HCT116 (cell line): ENCODE data around the gene RNF220. TPM values are rescaled to one million over a fixed set of nuclear protein-coding genes. Genes with fewer than 3 reads are reported as not detected.

Experiments used
- ATAC-seq: fragments of 200-7000 bp; cut with Tn5 transposase; 2 replicates; pipeline ENCODE4 v1.9.1; 2020; ENCODE audit warnings: mild to moderate bottlenecking, moderate library complexity
- BruUV-seq: library from RNA; stranded (reverse); fragments of 400-500 nt; replicated peaks from 2 replicates; lab custom pipeline; 2021; lab: Mats Ljungman, UMichigan
- CTCF ChIA-PET: fragments of 300-600 bp; sonication (Branson Sonifier 250); formaldehyde crosslinking; loops from one replicate; lab custom pipeline; 2021; ENCODE audit warnings: antibody characterized with exemption; lab: Charles Lee
- POLR2A ChIA-PET: fragments of 300-600, 350-600 bp; sonication (Branson Sonifier 250); formaldehyde crosslinking; loops from one replicate; lab custom pipeline; 2021; ENCODE audit warnings: antibody characterized with exemption; lab: Charles Lee
- RAD21 ChIA-PET, 2 experiments: fragments of 300-600 bp; sonication (Branson Sonifier 250); formaldehyde crosslinking; loops; one replicate each; lab custom pipeline; 2023; ENCODE audit warnings: low total read pairs in 2 of 2; ENCODE audit not compliant: uncharacterized antibody in 2 of 2, unreplicated experiment in 2 of 2, low non-redundant PET in 1 of 2; lab: Charles Lee
- DNase-seq: peaks from one replicate; pipeline ENCODE4 v3.0.0-alpha.2; 2010; ENCODE audit warnings: low read depth, low spot score
- H2AFZ ChIP-seq: fragments of 200-600 bp; shearing (Covaris generic), sonication (generic); 2 replicates; pipeline ENCODE4 v1.6.1; 2017; ENCODE audit warnings: low read depth, mixed run types, mixed read lengths, antibody characterized with exemption, low read length; ENCODE audit not compliant: poor library complexity, severe bottlenecking
- H3K27ac ChIP-seq: 2 replicates; pipeline ENCODE4 v1.5.1; 2012; ENCODE audit warnings: low read depth, low read length
- H3K27me3 ChIP-seq: fragments of 200-600 bp; sonication (generic); 2 replicates; pipeline ENCODE4 v1.6.1; 2016; ENCODE audit warnings: mixed run types, low read length, mixed read lengths; ENCODE audit not compliant: insufficient read depth
- H3K36me3 ChIP-seq, 2 experiments: fragments of 200-500 bp in 1 of 2; fragments of 200-600 bp in 1 of 2; sonication (Bioruptor generic) in 1 of 2; sonication (generic) in 1 of 2; 2 replicates each; pipeline versions ENCODE4 v1.5.1 to v1.6.1; 2014 to 2016; ENCODE audit warnings: low read length in 2 of 2, inconsistent platforms in 1 of 2, mixed read lengths in 1 of 2, mixed run types in 1 of 2; ENCODE audit not compliant: insufficient read depth in 2 of 2, control insufficient read depth in 1 of 2
- H3K4me1 ChIP-seq, 2 experiments: fragments of 200-600 bp in 1 of 2; sonication (generic) in 1 of 2; 2 replicates each; pipeline versions ENCODE4 v1.5.1 to v1.6.1; 2012 to 2017; ENCODE audit warnings: low read length in 2 of 2, inconsistent platforms in 1 of 2, mild to moderate bottlenecking in 1 of 2, mixed read lengths in 1 of 2, mixed run types in 1 of 2, moderate library complexity in 1 of 2; ENCODE audit not compliant: insufficient read depth in 2 of 2, control insufficient read depth in 1 of 2
- H3K4me2 ChIP-seq: fragments of 200-600 bp; sonication (generic); 2 replicates; pipeline ENCODE4 v1.6.1; 2017; ENCODE audit warnings: mixed run types, low read length, mixed read lengths
- H3K4me3 ChIP-seq, 2 experiments: fragments of 200-600 bp in 1 of 2; sonication (generic) in 1 of 2; replicated peaks in 1 of 2; 2 replicates each; pipeline ENCODE4 v1.5.1; 2011 to 2016; ENCODE audit warnings: low read length in 2 of 2, control low read depth in 1 of 2, low read depth in 1 of 2, mild to moderate bottlenecking in 1 of 2, mixed read lengths in 1 of 2, mixed run types in 1 of 2
- H3K79me2 ChIP-seq: fragments of 200-600 bp; sonication (generic); 2 replicates; pipeline ENCODE4 v1.6.1; 2017; ENCODE audit warnings: mild to moderate bottlenecking, mixed run types, low read length, moderate library complexity, mixed read lengths; ENCODE audit not compliant: insufficient read depth
- H3K9ac ChIP-seq: fragments of 200-600 bp; sonication (generic); 2 replicates; pipeline ENCODE4 v1.6.1; 2016; ENCODE audit warnings: low read length, mixed read lengths
- H3K9me2 ChIP-seq: fragments of 200-600 bp; sonication (generic), shearing (Covaris generic); 2 replicates; pipeline ENCODE4 v1.6.1; 2017; ENCODE audit warnings: mixed run types, mild to moderate bottlenecking, moderate library complexity; ENCODE audit not compliant: insufficient read depth
- H3K9me3 ChIP-seq, 2 experiments: fragments of 200-500 bp in 1 of 2; fragments of 200-600 bp in 1 of 2; sonication (Bioruptor generic) in 1 of 2; sonication (generic) in 1 of 2; 2 replicates each; pipeline ENCODE4 v1.6.1; 2014 to 2017; ENCODE audit warnings: low read length in 2 of 2, mixed read lengths in 2 of 2, inconsistent platforms in 1 of 2, low read depth in 1 of 2, mild to moderate bottlenecking in 1 of 2, mixed run types in 1 of 2, moderate library complexity in 1 of 2; ENCODE audit not compliant: control insufficient read depth in 1 of 2, insufficient read depth in 1 of 2
- H4K20me1 ChIP-seq: fragments of 200-600 bp; sonication (generic), shearing (Covaris generic); 2 replicates; pipeline ENCODE4 v1.6.1; 2017; ENCODE audit warnings: mixed run types, mild to moderate bottlenecking, moderate library complexity; ENCODE audit not compliant: insufficient read depth
- CEBPB ChIP-seq: IDR thresholded peaks from 2 replicates; pipeline ENCODE4 v1.6.1; 2012; ENCODE audit warnings: low read depth
- EGR1 ChIP-seq: IDR thresholded peaks from 2 replicates; pipeline ENCODE4 v1.6.1; 2012; ENCODE audit warnings: low read depth
- ELF1 ChIP-seq: IDR thresholded peaks from 2 replicates; pipeline ENCODE4 v1.6.1; 2012; ENCODE audit warnings: low read depth, borderline replicate concordance
- FOSL1 ChIP-seq: IDR thresholded peaks from 2 replicates; pipeline ENCODE4 v1.6.1; 2012; ENCODE audit warnings: low read depth
- JUND ChIP-seq: IDR thresholded peaks from 2 replicates; pipeline ENCODE4 v1.6.1; 2012
- SRF ChIP-seq: IDR thresholded peaks from 2 replicates; pipeline ENCODE4 v1.6.1; 2012; ENCODE audit warnings: low read depth
- intact Hi-C: fragments of 100-400 bp; cut with micrococcal nuclease; formaldehyde crosslinking; loops from 2 replicates; pipeline ENCODE4 v1.10.0; 2022
- total RNA-seq: library from RNA; stranded (reverse); gene quantifications from one replicate; pipeline ENCODE4 v1.2.1, GENCODE V29; 2021; ENCODE audit not compliant: unreplicated experiment
- TF ChIP-seq, protein P1 (sequence below): IDR thresholded peaks from 2 replicates; pipeline ENCODE4 v1.6.1; 2011; ENCODE audit warnings: mild to moderate bottlenecking, low read length, moderate library complexity; ENCODE audit not compliant: insufficient replicate concordance; ENCODE audit errors: extremely low read depth
- TF ChIP-seq, protein P2 (sequence below), 3 experiments: fragments of 200-600 bp in 1 of 3; sonication (generic) in 1 of 3; IDR thresholded peaks in 2 of 3; conservative IDR thresholded peaks in 1 of 3; 2 replicates each; pipeline ENCODE4 v1.5.1; 2012 to 2017; ENCODE audit warnings: low read depth in 2 of 3, low read length in 2 of 3, antibody characterized with exemption in 1 of 3, borderline replicate concordance in 1 of 3, control low read depth in 1 of 3, mild to moderate bottlenecking in 1 of 3, mixed read lengths in 1 of 3, mixed run types in 1 of 3, moderate library complexity in 1 of 3; ENCODE audit not compliant: insufficient read depth in 1 of 3

The RNF220 gene
- total RNA-seq, 1 experiment from 2014 or later = 84.5 TPM

DNA sequence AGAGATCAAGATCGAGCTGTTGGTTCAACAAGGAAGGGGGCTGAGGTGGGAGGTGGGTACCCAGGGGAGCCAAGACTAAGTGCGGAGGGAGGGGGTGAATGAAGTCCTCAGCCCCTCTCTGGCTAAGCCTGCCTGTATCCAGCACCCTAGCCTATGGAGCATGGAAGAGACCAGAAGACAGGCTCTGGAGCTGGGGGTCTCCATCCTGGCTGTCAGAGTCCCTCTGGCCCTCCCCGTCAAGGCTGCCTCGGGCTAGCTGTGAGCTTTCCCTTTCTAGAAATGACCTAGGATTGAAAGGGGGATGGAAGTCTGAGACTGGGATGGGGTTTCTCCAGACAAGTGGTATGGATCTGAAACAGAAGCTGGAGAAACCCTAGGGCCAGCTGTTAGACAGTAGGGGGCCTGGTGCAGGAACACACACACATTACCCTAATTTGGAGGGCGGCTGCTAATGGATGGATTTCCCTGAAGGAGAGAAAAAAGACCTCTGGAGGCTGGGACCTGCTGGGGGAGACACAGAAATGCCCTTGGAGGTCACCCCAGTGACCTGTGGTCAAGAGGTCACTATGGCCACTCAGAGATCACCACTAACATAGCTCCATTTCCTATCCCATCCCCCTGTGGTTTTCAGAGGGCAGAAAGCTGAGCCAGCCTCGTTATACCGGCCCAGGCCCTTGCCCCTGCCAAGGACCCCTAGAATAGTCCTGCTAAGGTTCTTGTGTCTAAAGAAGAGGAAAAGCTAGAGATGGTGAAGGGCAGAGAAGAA is 161.4 kb downstream of the RNF220 start:
- no peak overlapping the region for H3K4me3 ChIP-seq
- H3K9ac ChIP-seq = no peak overlapping the region
- H3K27ac ChIP-seq = no peak overlapping the region
- POLR2A ChIA-PET = interaction anchor here (0.8 kb wide), 1 partner anchor 20 kb away, joined by 3 read pairs; no protein-coding TSS in a partner anchor
- H4K20me1 ChIP-seq = no peaks in the 10 kb centered on the region
- BruUV-seq = no TSS peak
- RAD21 ChIA-PET = no interaction called here
- peaks cover 7 to 13% of the 10 kb centered on the region in 2 experiments for H3K4me1 ChIP-seq
- H3K36me3 ChIP-seq = no peaks in the 10 kb centered on the region
- no peaks in the 10 kb centered on the region for H3K79me2 ChIP-seq
- H2AFZ ChIP-seq = no peak overlapping the region
- TF ChIP-seq JUND (no peak), FOSL1 (no peak), CEBPB (no peak), SRF (no peak), EGR1 (no peak), ELF1 (no peak)
- TF ChIP-seq, protein P1, sequence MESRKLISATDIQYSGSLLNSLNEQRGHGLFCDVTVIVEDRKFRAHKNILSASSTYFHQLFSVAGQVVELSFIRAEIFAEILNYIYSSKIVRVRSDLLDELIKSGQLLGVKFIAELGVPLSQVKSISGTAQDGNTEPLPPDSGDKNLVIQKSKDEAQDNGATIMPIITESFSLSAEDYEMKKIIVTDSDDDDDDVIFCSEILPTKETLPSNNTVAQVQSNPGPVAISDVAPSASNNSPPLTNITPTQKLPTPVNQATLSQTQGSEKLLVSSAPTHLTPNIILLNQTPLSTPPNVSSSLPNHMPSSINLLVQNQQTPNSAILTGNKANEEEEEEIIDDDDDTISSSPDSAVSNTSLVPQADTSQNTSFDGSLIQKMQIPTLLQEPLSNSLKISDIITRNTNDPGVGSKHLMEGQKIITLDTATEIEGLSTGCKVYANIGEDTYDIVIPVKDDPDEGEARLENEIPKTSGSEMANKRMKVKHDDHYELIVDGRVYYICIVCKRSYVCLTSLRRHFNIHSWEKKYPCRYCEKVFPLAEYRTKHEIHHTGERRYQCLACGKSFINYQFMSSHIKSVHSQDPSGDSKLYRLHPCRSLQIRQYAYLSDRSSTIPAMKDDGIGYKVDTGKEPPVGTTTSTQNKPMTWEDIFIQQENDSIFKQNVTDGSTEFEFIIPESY = no peak
- TF ChIP-seq, protein P2, sequence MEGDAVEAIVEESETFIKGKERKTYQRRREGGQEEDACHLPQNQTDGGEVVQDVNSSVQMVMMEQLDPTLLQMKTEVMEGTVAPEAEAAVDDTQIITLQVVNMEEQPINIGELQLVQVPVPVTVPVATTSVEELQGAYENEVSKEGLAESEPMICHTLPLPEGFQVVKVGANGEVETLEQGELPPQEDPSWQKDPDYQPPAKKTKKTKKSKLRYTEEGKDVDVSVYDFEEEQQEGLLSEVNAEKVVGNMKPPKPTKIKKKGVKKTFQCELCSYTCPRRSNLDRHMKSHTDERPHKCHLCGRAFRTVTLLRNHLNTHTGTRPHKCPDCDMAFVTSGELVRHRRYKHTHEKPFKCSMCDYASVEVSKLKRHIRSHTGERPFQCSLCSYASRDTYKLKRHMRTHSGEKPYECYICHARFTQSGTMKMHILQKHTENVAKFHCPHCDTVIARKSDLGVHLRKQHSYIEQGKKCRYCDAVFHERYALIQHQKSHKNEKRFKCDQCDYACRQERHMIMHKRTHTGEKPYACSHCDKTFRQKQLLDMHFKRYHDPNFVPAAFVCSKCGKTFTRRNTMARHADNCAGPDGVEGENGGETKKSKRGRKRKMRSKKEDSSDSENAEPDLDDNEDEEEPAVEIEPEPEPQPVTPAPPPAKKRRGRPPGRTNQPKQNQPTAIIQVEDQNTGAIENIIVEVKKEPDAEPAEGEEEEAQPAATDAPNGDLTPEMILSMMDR (IDR thresholded peaks at IDR 0.05 in 2 of 3, conservative IDR thresholded peaks at IDR 0.05 in 1 of 3; ENCODE audit: borderline replicate concordance in 1 of 3, insufficient read depth in 1 of 3, low read depth in 2 of 3, low read length in 2 of 3) = no peak
- TF ChIP-seq, all 23 proteins: peak for 0
- Histone ChIP-seq H3K9me2 (no peaks in the 10 kb centered on the region), H3K4me2 (no peak overlapping the region), H3K27me3 (no peaks in the 10 kb centered on the region), H3K9me3 (no peaks in the 10 kb centered on the region)
- ATAC-seq (no peak), DNase-seq (no peak)
- CTCF ChIA-PET = no interaction called here
- intact Hi-C loops = no loop called here
